Urinary bladder (tissue), 4 donors: ENCODE measurements around the gene INPPL1. TPM values are rescaled to one million over a fixed set of nuclear protein-coding genes. Genes with fewer than 3 reads are reported as not detected.

Source experiments
- DNase-seq: peaks from one replicate; pipeline ENCODE4 v3.0.0-alpha.2; 2015; ENCODE audit errors: extremely low spot score
- H3K27ac ChIP-seq: one replicate; pipeline ENCODE4 v1.5.1; 2013; ENCODE audit warnings: low read depth, mild to moderate bottlenecking, moderate library complexity
- H3K36me3 ChIP-seq: one replicate; pipeline ENCODE4 v1.6.1; 2013; ENCODE audit warnings: mild to moderate bottlenecking, moderate library complexity; ENCODE audit not compliant: insufficient read depth
- H3K4me1 ChIP-seq: one replicate; pipeline ENCODE4 v1.6.1; 2013; ENCODE audit warnings: mild to moderate bottlenecking, moderate library complexity; ENCODE audit not compliant: insufficient read depth
- H3K4me3 ChIP-seq: one replicate; pipeline ENCODE4 v1.5.1; 2013; ENCODE audit warnings: low read depth, low read length
- WGBS: extraction: QIAGEN DNeasy Blood & Tissue Kit; methylation state at CpG from one replicate; pipeline ENCODE4 v1.1.7; 2013; 5-methylcytosine and 5-hydroxymethylcytosine counted together
- polyA plus RNA-seq: library from polyadenylated mRNA; stranded (reverse); fragments of 200-250 nt; gene quantifications from one replicate; pipeline ENCODE4 v1.2.3, GENCODE V29; 2013
- total RNA-seq: library from RNA; depleted of rRNA; stranded (reverse); fragments of >200 nt; gene quantifications from one replicate; pipeline ENCODE4 v1.2.3, GENCODE V29; 2014
- donor health status: healthy with polysubstance abuse.
- donor health status: healthy.

INPPL1 gene
- total and polyA plus RNA-seq, 2 donors = 40.2 to 86.0 TPM

- Histone ChIP-seq H3K4me3 (no peak overlapping the region), H3K27ac (no peak overlapping the region), H3K36me3 (peaks cover 2% of the 10 kb centered on the region), H3K4me1 (peaks cover 2% of the 10 kb centered on the region)
- DNase-seq = no peak
- 32% methylated on average over 44 of the region's 44 CpGs for WGBS
Observed at GRCh38 chr11:72240461-72241290, 16.1 kb downstream of the INPPL1 start.

- DNase-seq = no peak
- Histone ChIP-seq H3K4me1 (peaks cover 2% of the 10 kb centered on the region), H3K4me3 (no peak overlapping the region), H3K36me3 (peaks cover 2% of the 10 kb centered on the region), H3K27ac (no peak overlapping the region)
- WGBS = 34% methylated on average over 20 of the region's 20 CpGs
Observed at GRCh38 chr11:72241291-72241781, 16.8 kb downstream of the INPPL1 start.

GRCh38 chr11:72242141-72242540 lies 17.6 kb downstream of the INPPL1 start:
- 96% methylated on average over 2 of the region's 2 CpGs for WGBS
- Histone ChIP-seq H3K27ac (no peak overlapping the region), H3K36me3 (peaks cover under 1% of the 10 kb centered on the region), H3K4me3 (no peak overlapping the region), H3K4me1 (peaks cover 2% of the 10 kb centered on the region)
- no peak for DNase-seq

DNA sequence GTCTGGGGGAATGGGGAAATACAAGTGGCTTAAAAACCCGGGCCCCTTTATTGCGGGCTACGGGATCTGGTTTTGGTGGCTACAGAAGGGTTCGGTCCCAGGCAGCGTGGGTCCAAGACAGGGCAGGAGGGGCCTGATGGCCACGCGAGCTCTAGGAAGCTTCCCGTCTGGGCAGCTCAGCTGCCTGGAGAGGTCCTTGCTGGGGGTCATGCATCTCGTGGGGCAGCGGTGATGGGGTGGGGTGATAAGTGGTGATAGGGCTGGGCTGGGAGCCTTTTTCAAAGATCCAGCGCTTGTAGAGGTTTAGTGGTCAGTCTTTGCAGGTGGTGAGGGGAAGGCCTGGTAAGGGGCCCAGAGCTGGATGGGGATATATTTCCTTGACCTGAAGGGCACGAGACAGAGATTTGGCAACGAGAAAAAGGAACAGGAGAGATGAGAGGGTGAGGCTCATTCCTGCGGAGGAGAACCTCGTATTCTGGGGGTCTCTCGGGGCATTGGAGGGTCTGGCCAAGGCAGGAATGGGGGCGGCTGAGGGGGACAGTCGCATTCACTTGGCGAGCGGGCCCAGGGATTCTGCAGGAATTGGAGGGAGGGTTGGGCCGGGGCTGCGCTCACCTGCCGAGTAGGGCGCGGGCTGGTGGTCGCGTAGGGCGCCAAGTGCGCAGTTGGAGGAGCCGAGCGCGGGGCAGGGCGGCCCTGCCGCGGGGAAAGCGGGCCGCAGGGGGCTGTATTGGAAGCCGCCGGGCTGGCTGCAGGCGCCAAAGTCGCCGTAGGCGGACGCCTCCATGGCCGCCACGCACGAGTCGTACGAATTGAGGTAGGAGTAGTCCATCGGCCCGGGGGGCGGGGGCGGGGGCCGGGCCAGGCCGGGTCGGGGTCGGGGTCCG lies 18.8 kb downstream of the INPPL1 start:
- Histone ChIP-seq H3K4me3 (peak overlapping the region; percentile 17), H3K36me3 (no peaks in the 10 kb centered on the region), H3K27ac (no peak overlapping the region), H3K4me1 (peaks cover 2% of the 10 kb centered on the region)
- no peak for DNase-seq
- WGBS = 23% methylated on average over 58 of the region's 58 CpGs

GRCh38 chr11:72244060-72244360 lies 19.4 kb downstream of the INPPL1 start, which contains the start of gene PHOX2A:
PHOX2A (minus strand) TSS chr11:72244176; CDS start chr11:72244004, 172 bp downstream.
- no peak for DNase-seq
- Histone ChIP-seq H3K4me1 (peaks cover 2% of the 10 kb centered on the region), H3K4me3 (peak within 1 kb of the TSS; percentile 17), H3K36me3 (no peaks in the 10 kb centered on the region), H3K27ac (no peak within 1 kb of the TSS)
- WGBS = 1% methylated on average over 37 of the region's 37 CpGs

- Histone ChIP-seq H3K36me3 (no peaks in the 10 kb centered on the region), H3K4me1 (peaks cover 2% of the 10 kb centered on the region), H3K27ac (no peak overlapping the region), H3K4me3 (peak overlapping the region; percentile 17)
- DNase-seq = no peak
- WGBS = 6% methylated on average over 46 of the region's 46 CpGs
Observed at GRCh38 chr11:72244361-72245262, 20.0 kb downstream of the INPPL1 start.

GRCh38 chr11:72245263-72245816 lies 20.8 kb downstream of the INPPL1 start:
- Histone ChIP-seq H3K4me1 (peaks cover 2% of the 10 kb centered on the region), H3K36me3 (no peaks in the 10 kb centered on the region), H3K4me3 (no peak overlapping the region), H3K27ac (no peak overlapping the region)
- DNase-seq = no peak
- 16% methylated on average over 19 of the region's 19 CpGs for WGBS

DNA sequence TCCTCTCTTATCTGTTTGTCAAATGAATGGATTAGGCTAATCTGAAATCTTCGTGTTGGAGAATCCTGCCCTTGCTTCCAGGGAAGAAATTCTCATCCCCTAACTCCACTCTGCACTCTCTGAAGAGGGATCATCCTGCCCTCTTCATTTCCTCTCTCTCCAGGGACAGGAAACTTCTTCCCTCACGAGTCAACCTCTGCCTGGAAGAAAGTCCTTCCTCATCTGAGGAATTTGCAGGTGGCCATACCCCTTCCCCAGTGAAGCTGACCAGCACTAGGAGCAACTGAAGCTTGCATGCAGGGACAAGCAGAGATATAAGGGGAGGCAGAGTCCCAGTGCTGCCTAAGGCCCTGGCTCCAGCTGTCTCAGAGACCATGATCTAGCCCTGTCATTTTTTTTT lies 23.0 kb downstream of the INPPL1 start:
- Histone ChIP-seq H3K4me3 (no peak overlapping the region), H3K4me1 (no peaks in the 10 kb centered on the region), H3K27ac (no peak overlapping the region), H3K36me3 (no peaks in the 10 kb centered on the region)
- 34% methylated on average over 2 of the region's 2 CpGs for WGBS
- no peak for DNase-seq

DNA sequence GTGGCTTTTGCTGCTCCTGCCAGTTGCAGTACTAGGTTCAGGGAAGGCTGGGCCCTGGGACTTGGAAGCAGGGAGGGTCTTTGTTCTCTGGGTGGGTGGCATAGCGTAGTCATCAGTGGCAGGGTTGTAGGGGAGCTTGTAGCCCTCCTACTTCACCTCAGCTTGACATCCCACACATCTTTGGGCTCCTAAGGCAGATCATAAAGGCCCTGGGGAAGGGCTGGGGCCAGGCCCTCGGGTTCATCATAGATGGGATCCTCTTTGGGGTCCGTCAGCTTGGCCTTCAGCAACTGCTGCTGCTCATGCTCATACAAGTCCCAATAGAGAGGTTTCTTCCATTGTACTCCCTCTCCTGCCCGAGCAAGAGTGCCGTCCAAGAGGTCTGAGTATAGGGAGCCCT lies 25.4 kb downstream of the INPPL1 start:
- no peak overlapping the region for H3K27ac ChIP-seq
- no peaks in the 10 kb centered on the region for H3K36me3 ChIP-seq
- no peak for DNase-seq
- H3K4me1 ChIP-seq = no peaks in the 10 kb centered on the region
- 87% methylated on average over 5 of the region's 5 CpGs for WGBS
- no peak overlapping the region for H3K4me3 ChIP-seq

DNA sequence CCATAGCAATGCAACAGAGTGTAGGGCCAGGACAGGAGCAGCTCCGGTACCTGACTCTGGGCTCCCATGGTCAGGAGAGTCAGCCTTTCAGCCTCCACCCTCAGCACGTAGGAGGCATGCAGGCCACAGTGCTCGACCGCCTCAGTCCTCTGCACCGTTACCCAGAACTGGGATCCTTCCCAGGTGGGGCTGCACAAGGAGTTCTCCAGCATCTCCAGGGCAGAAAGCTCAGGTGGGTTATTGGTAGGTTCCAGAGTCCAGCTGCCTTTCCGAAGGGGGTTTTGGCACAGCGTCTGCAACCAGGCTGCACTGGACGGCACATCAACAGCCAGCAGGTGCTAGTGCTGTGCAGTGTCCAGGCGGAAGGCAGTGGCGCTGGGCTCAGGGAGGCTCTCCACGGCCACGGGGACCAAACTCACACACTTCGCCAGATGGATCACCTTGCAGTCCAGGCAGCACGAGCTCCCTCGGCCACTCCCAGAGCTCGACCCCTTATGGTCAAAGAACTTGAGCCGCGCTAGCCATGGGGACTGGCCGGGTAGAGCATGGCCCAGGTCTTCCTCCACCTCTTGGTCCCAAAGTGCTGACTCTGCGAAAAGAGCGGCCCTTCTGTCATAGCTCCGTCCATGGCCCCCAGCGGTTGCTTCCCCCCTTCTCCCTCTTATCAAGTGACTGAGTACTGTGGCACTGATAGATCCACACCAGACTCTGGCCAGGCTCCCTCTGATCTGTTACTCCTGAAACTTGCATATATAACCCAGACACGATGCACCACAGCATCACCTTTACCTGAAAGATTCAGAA lies 26.3 kb downstream of the INPPL1 start:
- 85% methylated on average over 24 of the region's 24 CpGs for WGBS

DNA sequence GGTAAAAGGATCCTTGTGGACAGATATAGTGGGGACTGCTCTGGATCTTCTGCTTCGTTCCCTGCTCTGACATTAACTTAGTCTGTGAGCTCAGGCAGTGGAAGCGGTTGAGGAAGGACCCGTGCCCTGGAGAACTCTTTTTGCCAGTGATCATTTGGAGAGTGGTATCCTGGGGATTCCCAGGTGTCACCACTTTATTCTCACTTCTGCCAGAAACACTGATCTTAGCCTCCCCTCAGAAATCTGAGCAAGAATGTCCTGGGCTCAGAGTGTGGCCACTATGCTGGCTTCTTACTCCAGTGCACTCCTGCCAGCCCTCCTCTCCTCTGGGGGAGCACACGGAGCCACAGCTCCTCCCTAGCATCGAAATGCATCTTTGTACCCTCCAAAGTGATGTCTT lies 27.0 kb downstream of the INPPL1 start:
- DNase-seq = no peak
- H3K27ac ChIP-seq = no peak overlapping the region
- H3K4me1 ChIP-seq = no peaks in the 10 kb centered on the region
- H3K4me3 ChIP-seq = no peak overlapping the region
- H3K36me3 ChIP-seq = no peaks in the 10 kb centered on the region
- 75% methylated on average over 5 of the region's 5 CpGs for WGBS

More for the DNA sequence above, 26.3 kb downstream of the INPPL1 start:
- no peaks in the 10 kb centered on the region for H3K36me3 ChIP-seq
- no peak overlapping the region for H3K4me3 ChIP-seq
- DNase-seq = no peak
- H3K27ac ChIP-seq = no peak overlapping the region
- H3K4me1 ChIP-seq = no peaks in the 10 kb centered on the region

DNA sequence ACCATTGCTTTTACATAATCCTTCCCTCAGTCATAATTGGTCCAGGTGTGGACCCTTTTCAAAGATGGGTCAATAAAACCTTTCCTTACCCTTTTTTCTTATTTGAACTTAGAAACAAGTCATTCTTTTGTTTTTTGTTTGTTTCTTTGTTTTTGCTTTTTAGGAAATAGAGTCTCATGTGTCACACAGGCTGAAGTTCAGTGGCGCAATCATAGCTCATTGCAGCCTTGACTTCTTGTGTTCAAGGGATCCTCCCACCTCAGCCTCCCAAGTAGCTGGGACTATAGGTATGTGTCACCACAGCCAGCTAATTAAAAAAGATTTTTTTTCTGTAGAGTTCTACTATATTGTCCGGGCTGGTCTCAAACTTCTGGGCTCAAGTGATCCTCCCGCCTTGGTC lies 28.8 kb downstream of the INPPL1 start:
- Histone ChIP-seq H3K27ac (no peak overlapping the region), H3K4me1 (no peaks in the 10 kb centered on the region), H3K36me3 (no peaks in the 10 kb centered on the region), H3K4me3 (no peak overlapping the region)
- DNase-seq = no peak
- WGBS = 93% methylated on average over 3 of the region's 3 CpGs
